HepG2 (cell line): ENCODE measurements around the gene LAMC3. TPM values are rescaled to one million over a fixed set of nuclear protein-coding genes. Genes with fewer than 3 reads are reported as not detected.

Experiments
- ATAC-seq: fragments of 200-7000 bp; cut with Tn5 transposase; 3 replicates; pipeline ENCODE4 v1.9.1; 2020; ENCODE audit warnings: mild to moderate bottlenecking, moderate library complexity
- BruUV-seq: library from RNA; stranded (reverse); fragments of 400-500 nt; replicated peaks from 2 replicates; lab custom pipeline; 2021; lab: Mats Ljungman, UMichigan
- CTCF ChIA-PET: fragments of 300-600 bp; formaldehyde crosslinking; extraction: SDS; loops from one replicate; lab custom pipeline; 2021; ENCODE audit warnings: low total read pairs, inconsistent platforms, low intra/inter-chr PET ratio; lab: Yijun Ruan, JAX
- POLR2A ChIA-PET: fragments of 350-600 bp; sonication (Branson Sonifier 250); formaldehyde crosslinking; loops from one replicate; lab custom pipeline; 2020; ENCODE audit warnings: antibody characterized with exemption, inconsistent platforms; lab: Yijun Ruan, JAX
- DNase-seq: peaks from one replicate; pipeline ENCODE4 v3.0.0-alpha.2; 2015; ENCODE audit warnings: low spot score
- FAIRE-seq: peaks from 3 replicates; lab custom pipeline; 2011; peaks lifted over from hg19 to GRCh38; lab: Jason Lieb, UNC
- H2AFZ ChIP-seq: one replicate; pipeline ENCODE4 v1.6.1; 2011; ENCODE audit warnings: low read length, inconsistent platforms
- H3K27ac ChIP-seq: fragments of 300-600 bp; 3 replicates; pipeline ENCODE4 v1.8.0; 2011; ENCODE audit warnings: mixed run types, mild to moderate bottlenecking, mixed read lengths, low read length, inconsistent platforms; ENCODE audit not compliant: insufficient read depth; ENCODE audit errors: extremely low read length
- H3K27me3 ChIP-seq, 2 experiments: fragments of 200-600 bp in 1 of 2; 2 replicates in 1 of 2; 3 replicates in 1 of 2; pipeline versions ENCODE4 v1.6.0 to v1.8.0; 2011; ENCODE audit warnings: low read length in 2 of 2, mild to moderate bottlenecking in 2 of 2, moderate library complexity in 2 of 2, inconsistent platforms in 1 of 2; ENCODE audit not compliant: insufficient read depth in 2 of 2, control insufficient read depth in 1 of 2
- H3K36me3 ChIP-seq, 2 experiments: fragments of 200-600 bp in 1 of 2; replicated peaks in 1 of 2; 2 replicates in 1 of 2; 3 replicates in 1 of 2; pipeline versions ENCODE4 v1.5.1 to v1.8.0; 2011; ENCODE audit warnings: low read length in 2 of 2, inconsistent platforms in 1 of 2; ENCODE audit not compliant: insufficient read depth in 2 of 2, control insufficient read depth in 1 of 2
- H3K4me1 ChIP-seq: 2 replicates; pipeline ENCODE4 v1.5.1; 2012; ENCODE audit warnings: low read length, inconsistent platforms; ENCODE audit not compliant: insufficient read depth
- H3K4me2 ChIP-seq: 2 replicates; pipeline ENCODE4 v1.6.0; 2011; ENCODE audit warnings: low read depth, low read length, inconsistent platforms
- H3K4me3 ChIP-seq, 3 experiments: fragments of 200-600 bp in 1 of 3; sonication (generic), shearing (Covaris generic) in 1 of 3; replicated peaks in 1 of 3; 2 replicates each; pipeline ENCODE4 v1.5.1; 2011 to 2016; ENCODE audit warnings: low read length in 3 of 3, inconsistent platforms in 2 of 3, low read depth in 2 of 3, mild to moderate bottlenecking in 2 of 3, control low read depth in 1 of 3, mixed read lengths in 1 of 3; ENCODE audit not compliant: insufficient read depth in 1 of 3
- H3K79me2 ChIP-seq: one replicate; pipeline ENCODE4 v1.6.1; 2011; ENCODE audit warnings: low read length, inconsistent platforms; ENCODE audit not compliant: insufficient read depth
- H3K9ac ChIP-seq: 2 replicates; pipeline ENCODE4 v1.6.0; 2011; ENCODE audit warnings: mild to moderate bottlenecking, low read depth, low read length, inconsistent platforms; ENCODE audit not compliant: insufficient read depth
- H3K9me3 ChIP-seq: 2 replicates; pipeline ENCODE4 v1.5.1; 2012; ENCODE audit warnings: mild to moderate bottlenecking, low read length
- H4K20me1 ChIP-seq: 2 replicates; pipeline ENCODE4 v1.6.0; 2011; ENCODE audit warnings: inconsistent platforms, mild to moderate bottlenecking, low read length, moderate library complexity; ENCODE audit not compliant: insufficient read depth
- BATF2 ChIP-seq: sonication (generic); formaldehyde crosslinking; IDR thresholded peaks from 2 replicates; pipeline ENCODE4 v1.8.0; 2022; ENCODE audit warnings: mild to moderate bottlenecking, missing genetic modification reagents, moderate library complexity
- BCL6 ChIP-seq: IDR thresholded peaks from 2 replicates; pipeline ENCODE4 v1.6.1; 2016; ENCODE audit warnings: missing genetic modification reagents, missing compliant biosample characterization
- CBX5 ChIP-seq: sonication (generic); formaldehyde crosslinking; IDR thresholded peaks from 2 replicates; pipeline ENCODE4 v1.4.0; 2020; ENCODE audit warnings: missing genetic modification reagents, borderline replicate concordance
- RBM22 ChIP-seq: fragments of 200-400 bp; formaldehyde crosslinking; optimal IDR thresholded peaks from 2 replicates; pipeline ENCODE3; 2017; ENCODE audit warnings: mild to moderate bottlenecking, low read length, moderate library complexity
- SCMH1 ChIP-seq: sonication (generic); formaldehyde crosslinking; IDR thresholded peaks from 2 replicates; pipeline ENCODE4 v1.9.0; 2021; ENCODE audit warnings: missing genetic modification reagents, mild to moderate bottlenecking, borderline replicate concordance
- SOX6 ChIP-seq, 2 experiments: fragments of 450-650 bp in 1 of 2; sonication (generic) in 1 of 2; formaldehyde crosslinking in 1 of 2; IDR thresholded peaks; 2 replicates each; pipeline versions ENCODE4 v1.4.0 to v1.6.1; 2017 to 2020; ENCODE audit warnings: antibody characterized with exemption in 1 of 2, mild to moderate bottlenecking in 1 of 2, missing genetic modification reagents in 1 of 2
- YEATS4 ChIP-seq: sonication (generic); formaldehyde crosslinking; IDR thresholded peaks from 2 replicates; pipeline ENCODE4 v1.4.0; 2020; ENCODE audit warnings: missing genetic modification reagents, borderline replicate concordance
- ZNF260 ChIP-seq: sonication (generic); formaldehyde crosslinking; IDR thresholded peaks from 2 replicates; pipeline ENCODE4 v1.4.0; 2020; ENCODE audit warnings: missing genetic modification reagents, low read depth, mild to moderate bottlenecking, borderline replicate concordance
- ZNF337 ChIP-seq: sonication (generic); formaldehyde crosslinking; IDR thresholded peaks from 2 replicates; pipeline ENCODE4 v1.5.1; 2020; ENCODE audit warnings: missing genetic modification reagents, low read depth, mild to moderate bottlenecking, borderline replicate concordance
- WGBS: methylation state at CpG from one replicate; pipeline ENCODE4 v1.1.6; 2017; ENCODE audit warnings: low lambda C conversion rate; 5-methylcytosine and 5-hydroxymethylcytosine counted together
- in situ Hi-C: cut with HindIII; loops from 2 replicates; pipeline ENCODE4 v1.10.0; 2017; ENCODE audit warnings: low pct_unique_long_range_greater_than_20kb; ENCODE audit not compliant: extremely low pct_ligation_motif_present
- intact Hi-C: fragments of 100-400 bp; cut with micrococcal nuclease; formaldehyde crosslinking; loops from one replicate; pipeline ENCODE4 v1.10.0; 2022; ENCODE audit not compliant: unreplicated experiment
- polyA plus RNA-seq, 8 experiments: library from polyadenylated mRNA; depleted of rRNA in 3 of 8; stranded (reverse) in 7 of 8; unstranded in 1 of 8; fragments of >200 nt; fragmentation: Illumina TruSeq in 4 of 8; extraction: Trizol in 4 of 8; gene quantifications; 2 replicates each; pipeline versions ENCODE4 v1.2.1 to v1.2.3, GENCODE V29; 2011 to 2016; ENCODE audit warnings: low read depth in 4 of 8, missing spikeins in 1 of 8, mixed read lengths in 1 of 8; ENCODE audit not compliant: insufficient read depth in 1 of 8
- total RNA-seq, 5 experiments: library from RNA; depleted of rRNA; stranded (reverse); fragments of >200 nt; fragmentation: Illumina TruSeq; extraction: Trizol; gene quantifications; 2 replicates each; pipeline ENCODE4 v1.2.3, GENCODE V29; 2016; ENCODE audit warnings: low read depth in 1 of 5
- TF ChIP-seq, protein P1 (sequence below): fragments of 450-650 bp; IDR thresholded peaks from 2 replicates; pipeline ENCODE4 v1.6.1; 2016
- TF ChIP-seq, protein P2 (sequence below): sonication (generic); formaldehyde crosslinking; IDR thresholded peaks from 2 replicates; pipeline ENCODE4 v1.4.0; 2020; ENCODE audit warnings: mild to moderate bottlenecking, missing genetic modification reagents, borderline replicate concordance
- TF ChIP-seq, protein P3 (sequence below): sonication (generic); formaldehyde crosslinking; IDR thresholded peaks from 2 replicates; pipeline ENCODE4 v1.4.0; 2020; ENCODE audit warnings: low read depth, mild to moderate bottlenecking, missing genetic modification reagents

LAMC3 gene
- total and polyA plus RNA-seq, 2 of the 13 experiments (the other 11 are each of a cell fraction or from before 2014, with no cell fraction given): 0.07 to 0.57 TPM

DNA sequence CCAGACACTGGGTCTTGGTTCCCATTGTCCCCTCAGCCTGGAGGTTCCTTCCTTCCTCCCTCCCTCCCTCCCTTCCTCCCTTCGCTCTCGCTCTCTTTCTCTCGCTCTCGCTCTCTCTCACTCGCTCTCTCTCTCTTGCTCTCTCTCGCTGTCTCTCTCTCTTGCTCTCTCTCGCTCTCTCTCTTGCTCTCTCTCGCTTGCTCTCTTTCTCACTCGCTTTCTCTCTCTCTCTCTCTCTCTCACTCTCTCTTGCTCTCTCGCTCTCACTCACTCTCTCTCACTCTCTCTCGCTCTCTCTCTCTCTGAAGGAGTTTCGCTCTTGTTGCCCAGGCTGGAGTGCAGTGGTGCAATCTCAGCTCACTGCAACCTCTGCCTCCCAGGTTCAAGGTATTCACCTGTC lies 23.4 kb downstream of the LAMC3 start (continued):
- TF ChIP-seq ZNF260 (CRISPR knock-in tag) (no peak), ZNF337 (CRISPR knock-in tag) (no peak), RBM22 (no peak)

DNA sequence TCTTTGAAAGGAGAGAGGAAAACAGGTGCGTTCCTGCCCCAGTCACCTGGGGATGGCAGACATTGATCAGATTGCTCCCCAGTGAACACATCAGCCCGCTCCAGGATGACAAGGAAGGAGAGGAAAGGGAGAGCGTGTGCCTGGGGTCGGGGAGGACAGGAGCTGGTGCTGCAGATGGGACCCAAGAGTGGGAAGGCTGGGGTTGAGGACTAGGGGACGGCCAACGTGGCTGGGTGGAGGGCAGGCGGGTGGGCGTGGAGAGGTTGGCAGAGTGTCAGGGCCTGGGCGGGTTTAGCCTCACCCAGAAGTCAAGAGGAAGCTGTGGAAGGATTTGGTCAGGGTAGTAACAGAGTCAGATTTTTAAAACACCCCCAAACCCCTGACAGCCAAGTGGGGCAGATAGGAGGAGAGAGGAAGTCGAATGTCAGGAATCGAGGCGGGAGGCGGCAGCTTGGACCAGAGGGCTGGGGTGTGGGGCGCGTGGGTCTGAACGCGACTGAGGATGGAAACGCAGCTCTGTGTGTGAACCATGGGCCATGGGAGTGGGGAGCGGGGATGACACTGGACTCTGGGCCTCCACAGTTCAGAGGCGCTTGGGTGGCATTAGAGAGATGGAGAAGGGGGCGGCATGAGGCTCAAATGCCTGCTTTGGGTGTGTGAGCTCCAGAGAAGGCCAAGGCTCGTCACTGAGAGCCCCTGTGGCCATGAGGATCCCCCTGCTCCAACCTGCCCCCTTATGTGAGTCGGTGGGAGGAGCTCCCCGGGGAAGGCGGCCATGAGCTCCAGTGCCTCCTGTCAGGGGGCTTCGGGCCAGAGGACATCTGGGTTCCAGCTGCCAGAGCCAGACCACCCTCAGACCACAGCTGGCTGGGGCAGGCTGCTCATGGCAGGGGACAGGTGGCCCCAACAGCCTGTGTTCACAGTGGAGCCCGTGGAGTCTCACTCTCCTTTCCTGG lies 24.6 kb downstream of the LAMC3 start:
- H3K9me3 ChIP-seq: no peaks in the 10 kb centered on the region
- intact Hi-C loops: no loop called here
- no peak overlapping the region for H3K4me3 ChIP-seq
- no peaks in the 10 kb centered on the region for H3K36me3 ChIP-seq
- DNase-seq (no peak), FAIRE-seq (no peak), ATAC-seq (no peak)
- H2AFZ ChIP-seq: no peak overlapping the region
- in situ Hi-C loops: no loop called here
- H3K27me3 ChIP-seq: peaks cover 20 to 91% of the 10 kb centered on the region in 2 experiments; a peak in 4 of 5 replicates
- no TSS peak for BruUV-seq
- ChIA-PET CTCF (no interaction called here), POLR2A (no interaction called here)
- H3K27ac ChIP-seq: no peak overlapping the region
- no peak overlapping the region for H3K9ac ChIP-seq
- no peaks in the 10 kb centered on the region for H3K79me2 ChIP-seq
- no peaks in the 10 kb centered on the region for H4K20me1 ChIP-seq
- H3K4me1 ChIP-seq: no peaks in the 10 kb centered on the region
- no peak overlapping the region for H3K4me2 ChIP-seq
- WGBS: 47% methylated on average over 21 of the region's 27 CpGs
- TF ChIP-seq SOX6 (IDR thresholded peaks at IDR 0.05) (no peak), SOX6 (CRISPR knock-in tag; IDR thresholded peaks at IDR 0.05) (no peak), SCMH1 (CRISPR knock-in tag) (no peak), CBX5 (CRISPR knock-in tag) (no peak), BATF2 (CRISPR knock-in tag) (no peak), BCL6 (CRISPR knock-in tag) (no peak), YEATS4 (CRISPR knock-in tag) (no peak)
- TF ChIP-seq, protein P1, sequence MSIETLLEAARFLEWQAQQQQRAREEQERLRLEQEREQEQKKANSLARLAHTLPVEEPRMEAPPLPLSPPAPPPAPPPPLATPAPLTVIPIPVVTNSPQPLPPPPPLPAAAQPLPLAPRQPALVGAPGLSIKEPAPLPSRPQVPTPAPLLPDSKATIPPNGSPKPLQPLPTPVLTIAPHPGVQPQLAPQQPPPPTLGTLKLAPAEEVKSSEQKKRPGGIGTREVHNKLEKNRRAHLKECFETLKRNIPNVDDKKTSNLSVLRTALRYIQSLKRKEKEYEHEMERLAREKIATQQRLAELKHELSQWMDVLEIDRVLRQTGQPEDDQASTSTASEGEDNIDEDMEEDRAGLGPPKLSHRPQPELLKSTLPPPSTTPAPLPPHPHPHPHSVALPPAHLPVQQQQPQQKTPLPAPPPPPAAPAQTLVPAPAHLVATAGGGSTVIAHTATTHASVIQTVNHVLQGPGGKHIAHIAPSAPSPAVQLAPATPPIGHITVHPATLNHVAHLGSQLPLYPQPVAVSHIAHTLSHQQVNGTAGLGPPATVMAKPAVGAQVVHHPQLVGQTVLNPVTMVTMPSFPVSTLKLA: no peak
- TF ChIP-seq, protein P2, sequence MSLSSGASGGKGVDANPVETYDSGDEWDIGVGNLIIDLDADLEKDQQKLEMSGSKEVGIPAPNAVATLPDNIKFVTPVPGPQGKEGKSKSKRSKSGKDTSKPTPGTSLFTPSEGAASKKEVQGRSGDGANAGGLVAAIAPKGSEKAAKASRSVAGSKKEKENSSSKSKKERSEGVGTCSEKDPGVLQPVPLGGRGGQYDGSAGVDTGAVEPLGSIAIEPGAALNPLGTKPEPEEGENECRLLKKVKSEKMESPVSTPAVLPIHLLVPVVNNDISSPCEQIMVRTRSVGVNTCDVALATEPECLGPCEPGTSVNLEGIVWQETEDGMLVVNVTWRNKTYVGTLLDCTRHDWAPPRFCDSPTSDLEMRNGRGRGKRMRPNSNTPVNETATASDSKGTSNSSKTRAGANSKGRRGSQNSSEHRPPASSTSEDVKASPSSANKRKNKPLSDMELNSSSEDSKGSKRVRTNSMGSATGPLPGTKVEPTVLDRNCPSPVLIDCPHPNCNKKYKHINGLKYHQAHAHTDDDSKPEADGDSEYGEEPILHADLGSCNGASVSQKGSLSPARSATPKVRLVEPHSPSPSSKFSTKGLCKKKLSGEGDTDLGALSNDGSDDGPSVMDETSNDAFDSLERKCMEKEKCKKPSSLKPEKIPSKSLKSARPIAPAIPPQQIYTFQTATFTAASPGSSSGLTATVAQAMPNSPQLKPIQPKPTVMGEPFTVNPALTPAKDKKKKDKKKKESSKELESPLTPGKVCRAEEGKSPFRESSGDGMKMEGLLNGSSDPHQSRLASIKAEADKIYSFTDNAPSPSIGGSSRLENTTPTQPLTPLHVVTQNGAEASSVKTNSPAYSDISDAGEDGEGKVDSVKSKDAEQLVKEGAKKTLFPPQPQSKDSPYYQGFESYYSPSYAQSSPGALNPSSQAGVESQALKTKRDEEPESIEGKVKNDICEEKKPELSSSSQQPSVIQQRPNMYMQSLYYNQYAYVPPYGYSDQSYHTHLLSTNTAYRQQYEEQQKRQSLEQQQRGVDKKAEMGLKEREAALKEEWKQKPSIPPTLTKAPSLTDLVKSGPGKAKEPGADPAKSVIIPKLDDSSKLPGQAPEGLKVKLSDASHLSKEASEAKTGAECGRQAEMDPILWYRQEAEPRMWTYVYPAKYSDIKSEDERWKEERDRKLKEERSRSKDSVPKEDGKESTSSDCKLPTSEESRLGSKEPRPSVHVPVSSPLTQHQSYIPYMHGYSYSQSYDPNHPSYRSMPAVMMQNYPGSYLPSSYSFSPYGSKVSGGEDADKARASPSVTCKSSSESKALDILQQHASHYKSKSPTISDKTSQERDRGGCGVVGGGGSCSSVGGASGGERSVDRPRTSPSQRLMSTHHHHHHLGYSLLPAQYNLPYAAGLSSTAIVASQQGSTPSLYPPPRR (CRISPR knock-in tag): no peak
- TF ChIP-seq, protein P3, sequence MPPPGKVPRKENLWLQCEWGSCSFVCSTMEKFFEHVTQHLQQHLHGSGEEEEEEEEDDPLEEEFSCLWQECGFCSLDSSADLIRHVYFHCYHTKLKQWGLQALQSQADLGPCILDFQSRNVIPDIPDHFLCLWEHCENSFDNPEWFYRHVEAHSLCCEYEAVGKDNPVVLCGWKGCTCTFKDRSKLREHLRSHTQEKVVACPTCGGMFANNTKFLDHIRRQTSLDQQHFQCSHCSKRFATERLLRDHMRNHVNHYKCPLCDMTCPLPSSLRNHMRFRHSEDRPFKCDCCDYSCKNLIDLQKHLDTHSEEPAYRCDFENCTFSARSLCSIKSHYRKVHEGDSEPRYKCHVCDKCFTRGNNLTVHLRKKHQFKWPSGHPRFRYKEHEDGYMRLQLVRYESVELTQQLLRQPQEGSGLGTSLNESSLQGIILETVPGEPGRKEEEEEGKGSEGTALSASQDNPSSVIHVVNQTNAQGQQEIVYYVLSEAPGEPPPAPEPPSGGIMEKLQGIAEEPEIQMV (CRISPR knock-in tag): no peak
